K562 (cell line): Measurements from ENCODE around the gene HYAL3. TPM values are rescaled to one million over a fixed set of nuclear protein-coding genes. Genes with fewer than 3 reads are reported as not detected.

Experiments
- ATAC-seq: fragments of 200-7000 bp; cut with Tn5 transposase; 3 replicates; pipeline ENCODE4 v1.9.1; 2020; ENCODE audit warnings: moderate library complexity
- BruUV-seq: library from RNA; stranded (reverse); fragments of 400-500 nt; replicated peaks from 2 replicates; lab custom pipeline; 2021; lab: Mats Ljungman, UMichigan
- CTCF ChIA-PET: fragments of 300-600 bp; formaldehyde crosslinking; extraction: SDS; loops from one replicate; lab custom pipeline; 2021; ENCODE audit warnings: low intra/inter-chr PET ratio; lab: Yijun Ruan, JAX
- POLR2A ChIA-PET: fragments of 300-600, 350-650 bp; sonication (Branson Sonifier 250); formaldehyde crosslinking; extraction: SDS; loops from one replicate; lab custom pipeline; 2021; ENCODE audit warnings: antibody characterized with exemption, inconsistent platforms; lab: Yijun Ruan, JAX
- DNase-seq, 4 experiments: peaks; one replicate each; pipeline versions ENCODE4 v3.0.0 to v3.0.0-alpha.2; 2011 to 2018; ENCODE audit warnings: low spot score in 3 of 4, mixed read lengths in 3 of 4; ENCODE audit errors: extremely low read depth in 1 of 4
- FAIRE-seq: peaks from 2 replicates; lab custom pipeline; 2011; peaks lifted over from hg19 to GRCh38; lab: Jason Lieb, UNC
- H2AFZ ChIP-seq: 2 replicates; pipeline ENCODE4 v1.6.0; 2011; ENCODE audit warnings: low read depth, low read length, control low read depth, inconsistent platforms
- H3K27ac ChIP-seq: fragments of 200-600 bp; 3 replicates; pipeline ENCODE4 v1.8.0; 2011; ENCODE audit warnings: low read depth, mild to moderate bottlenecking, control low read depth, inconsistent platforms, low read length, moderate library complexity, mixed read lengths; ENCODE audit errors: extremely low read depth
- H3K27me3 ChIP-seq, 2 experiments: fragments of 300-600 bp in 1 of 2; 2 replicates in 1 of 2; 3 replicates in 1 of 2; pipeline versions ENCODE4 v1.6.0 to v1.8.0; 2011; ENCODE audit warnings: inconsistent platforms in 2 of 2, low read length in 2 of 2, mild to moderate bottlenecking in 1 of 2, mixed read lengths in 1 of 2, moderate library complexity in 1 of 2; ENCODE audit not compliant: control insufficient read depth in 2 of 2, insufficient read depth in 2 of 2
- H3K36me3 ChIP-seq: fragments of 300-600 bp; 3 replicates; pipeline ENCODE4 v1.8.0; 2011; ENCODE audit warnings: mild to moderate bottlenecking, low read length, inconsistent platforms; ENCODE audit not compliant: control insufficient read depth, insufficient read depth
- H3K4me1 ChIP-seq, 2 experiments: fragments of 200-600 bp in 1 of 2; replicated peaks in 1 of 2; 2 replicates in 1 of 2; 3 replicates in 1 of 2; pipeline versions ENCODE4 v1.5.1 to v1.8.0; 2011; ENCODE audit warnings: inconsistent platforms in 2 of 2, low read length in 2 of 2, mild to moderate bottlenecking in 1 of 2, mixed read lengths in 1 of 2, moderate library complexity in 1 of 2; ENCODE audit not compliant: control insufficient read depth in 2 of 2, insufficient read depth in 2 of 2
- H3K4me2 ChIP-seq: 2 replicates; pipeline ENCODE4 v1.6.1; 2011; ENCODE audit warnings: low read length, control low read depth, inconsistent platforms, mixed read lengths; ENCODE audit not compliant: insufficient read depth
- H3K4me3 ChIP-seq: fragments of 200-600 bp; sonication (generic), shearing (Covaris generic); 2 replicates; pipeline ENCODE4 v1.5.1; 2016; ENCODE audit warnings: control low read depth, inconsistent platforms
- H3K79me2 ChIP-seq: fragments of 200-600 bp; 3 replicates; pipeline ENCODE4 v1.8.0; 2011; ENCODE audit warnings: low read length, inconsistent platforms; ENCODE audit not compliant: control insufficient read depth, insufficient read depth
- H3K9ac ChIP-seq, 2 experiments: 2 replicates each; pipeline versions ENCODE4 v1.6.0 to v1.6.1; 2011; ENCODE audit warnings: low read depth in 2 of 2, low read length in 2 of 2, control low read depth in 1 of 2, inconsistent platforms in 1 of 2, mild to moderate bottlenecking in 1 of 2, mixed read lengths in 1 of 2; ENCODE audit not compliant: insufficient read depth in 1 of 2
- H3K9me1 ChIP-seq: one replicate; pipeline ENCODE4 v1.6.0; 2011; ENCODE audit warnings: inconsistent platforms, mild to moderate bottlenecking, low read length, moderate library complexity; ENCODE audit not compliant: control insufficient read depth, insufficient read depth
- H3K9me3 ChIP-seq: replicated peaks from 2 replicates; pipeline ENCODE4 v1.5.1; 2011; ENCODE audit warnings: low read depth, low read length, inconsistent platforms; ENCODE audit not compliant: control insufficient read depth, insufficient read depth
- H4K20me1 ChIP-seq: replicated peaks from 2 replicates; pipeline ENCODE4 v1.6.1; 2011; ENCODE audit warnings: low read length, inconsistent platforms, mixed read lengths; ENCODE audit not compliant: control insufficient read depth, insufficient read depth
- C11orf30 ChIP-seq: fragments of 450-650 bp; IDR thresholded peaks from 2 replicates; pipeline ENCODE4 v1.6.1; 2016; ENCODE audit warnings: low read depth, mild to moderate bottlenecking
- CBFA2T3 ChIP-seq: fragments of 450-650 bp; IDR thresholded peaks from 2 replicates; pipeline ENCODE4 v1.6.1; 2017
- MIER1 ChIP-seq: fragments of 450-650 bp; IDR thresholded peaks from 2 replicates; pipeline ENCODE4 v1.6.1; 2016; ENCODE audit warnings: antibody characterized with exemption, mild to moderate bottlenecking, low read depth
- NFE2 ChIP-seq: IDR thresholded peaks from 2 replicates; pipeline ENCODE4 v1.6.1; 2014; ENCODE audit warnings: antibody characterized with exemption, low read depth
- NUFIP1 ChIP-seq: fragments of 450-650 bp; IDR thresholded peaks from 2 replicates; pipeline ENCODE4 v1.6.1; 2018; ENCODE audit not compliant: partially characterized antibody
- SMC3 ChIP-seq: conservative IDR thresholded peaks from 2 replicates; pipeline ENCODE4 v1.6.1; 2011; ENCODE audit warnings: low read depth, low read length, improper control_type of control experiment; ENCODE audit not compliant: insufficient read depth
- THRAP3 ChIP-seq: fragments of 450-650 bp; IDR thresholded peaks from 2 replicates; pipeline ENCODE4 v1.6.1; 2016; ENCODE audit warnings: mild to moderate bottlenecking, inconsistent platforms, borderline replicate concordance
- ZFX ChIP-seq: sonication (generic); formaldehyde crosslinking; IDR thresholded peaks from 2 replicates; pipeline ENCODE4 v1.8.0; 2022; ENCODE audit warnings: mild to moderate bottlenecking, missing genetic modification reagents, moderate library complexity
- ZNF316 ChIP-seq: fragments of 450-650 bp; IDR thresholded peaks from 2 replicates; pipeline ENCODE4 v1.6.1; 2016
- WGBS: fragments of 100-300 bp; shearing (Covaris generic); methylation state at CpG from one replicate; pipeline ENCODE4 v1.1.6; 2016; ENCODE audit warnings: low coverage, mixed read lengths; ENCODE audit not compliant: insufficient coverage; ENCODE audit errors: missing lambda C conversion rate; 5-methylcytosine and 5-hydroxymethylcytosine counted together
- in situ Hi-C: fragments of 300-500 bp; cut with MboI; formaldehyde crosslinking; loops from 4 replicates; pipeline ENCODE4 v1.15.0; 2018; ENCODE audit warnings: inconsistent platforms, mixed read lengths
- intact Hi-C: fragments of 100-400 bp; cut with micrococcal nuclease; formaldehyde crosslinking; loops from 2 replicates; pipeline ENCODE4 v1.14.2; 2022
- polyA plus RNA-seq, 8 experiments: library from polyadenylated mRNA; depleted of rRNA in 4 of 8; stranded (reverse) in 5 of 8; unstranded in 3 of 8; fragments of >200 nt; fragmentation: Nextera tagmentation in 2 of 8; fragmentation: Illumina TruSeq in 1 of 8; extraction: Ambion mirVana in 2 of 8; extraction: Trizol in 1 of 8; gene quantifications; 2 replicates each; pipeline versions ENCODE4 v1.2.1 to v1.2.3, GENCODE V29; 2011 to 2014; ENCODE audit warnings: inconsistent platforms in 1 of 8, missing spikeins in 1 of 8
- total RNA-seq, 7 experiments: library from RNA; depleted of rRNA in 6 of 7; stranded (reverse); fragments of >200 nt in 6 of 7; fragmentation: Illumina TruSeq in 2 of 7; extraction: Trizol in 2 of 7; gene quantifications; 2 replicates each; pipeline versions ENCODE4 v1.2.1 to v1.2.3, GENCODE V29; 2011 to 2021; ENCODE audit warnings: low replicate concordance in 1 of 7
- TF ChIP-seq, protein P1 (sequence below), 3 experiments: IDR thresholded peaks in 2 of 3; conservative IDR thresholded peaks in 1 of 3; 2 replicates each; pipeline ENCODE4 v1.5.1; 2011 to 2012; ENCODE audit warnings: low read length in 3 of 3, mild to moderate bottlenecking in 3 of 3, control low read depth in 2 of 3, improper control_type of control experiment in 1 of 3, inconsistent platforms in 1 of 3, low read depth in 1 of 3, mixed read lengths in 1 of 3, moderate library complexity in 1 of 3; ENCODE audit not compliant: insufficient read depth in 2 of 3

The HYAL3 gene
- total and polyA plus RNA-seq, 9 of the 15 experiments (the other 6 are each of a cell fraction or from before 2014, with no cell fraction given): 0.38 to 9.1 (median 6.8) TPM

DNA sequence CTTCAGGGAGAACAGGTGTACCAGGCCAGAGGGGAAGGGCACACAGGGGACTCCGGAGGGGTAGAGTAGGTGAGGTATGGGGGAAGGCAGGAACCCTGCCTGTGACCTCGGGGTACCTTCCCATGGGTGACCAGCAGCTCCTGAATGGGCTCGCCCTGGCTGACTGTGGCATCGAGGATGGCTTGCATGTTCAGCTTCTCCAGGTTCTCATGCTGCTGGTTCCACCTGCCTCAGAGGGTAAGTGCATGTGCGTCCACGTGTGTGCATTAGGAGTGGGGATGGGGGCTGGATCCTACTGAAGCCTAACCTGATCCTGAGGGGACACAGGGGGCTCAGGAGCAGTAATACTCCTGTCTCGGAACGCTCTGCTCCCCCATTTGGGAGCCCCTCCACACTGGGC is 45.8 kb upstream of the HYAL3 start:
- 89% methylated on average over 6 of the region's 8 CpGs for WGBS
- Histone ChIP-seq H3K4me3 (no peak overlapping the region), H3K79me2 (peaks cover 19% of the 10 kb centered on the region), H3K27ac (no peak overlapping the region), H3K9me1 (peaks cover 3% of the 10 kb centered on the region), H3K9ac (peak overlapping the region in 1 of 2 experiments; percentile 70; a peak in 1 of 4 replicates), H3K27me3 (no peaks in the 10 kb centered on the region), H3K4me2 (no peak overlapping the region), H2AFZ (no peak overlapping the region), H3K9me3 (no peaks in the 10 kb centered on the region; the same call in 1 of the 2 replicates), H3K36me3 (peaks cover 19% of the 10 kb centered on the region; the same call in 2 of the 3 replicates), H4K20me1 (no peaks in the 10 kb centered on the region), H3K4me1 (peaks cover 18 to 54% of the 10 kb centered on the region in 2 experiments; a peak in 4 of 5 replicates)
- in situ Hi-C loops (no loop called here), intact Hi-C loops (loop anchor here (5.0 kb wide), 1 partner anchor 197 kb away; no protein-coding TSS in a partner anchor)
- no peak for TF ChIP-seq NUFIP1
- TF ChIP-seq MIER1: no peak
- CTCF ChIA-PET: interaction anchor here (0.7 kb wide), 1 partner anchor 231 kb away, joined by 3 read pairs; no protein-coding TSS in a partner anchor
- POLR2A ChIA-PET: interaction anchor here (0.6 to 0.7 kb wide), 2 partner anchors 116 to 255 kb away, joined by 3 read pairs; no protein-coding TSS in a partner anchor
- BruUV-seq: no TSS peak
- FAIRE-seq (no peak), DNase-seq (no peak), ATAC-seq (no peak)

DNA sequence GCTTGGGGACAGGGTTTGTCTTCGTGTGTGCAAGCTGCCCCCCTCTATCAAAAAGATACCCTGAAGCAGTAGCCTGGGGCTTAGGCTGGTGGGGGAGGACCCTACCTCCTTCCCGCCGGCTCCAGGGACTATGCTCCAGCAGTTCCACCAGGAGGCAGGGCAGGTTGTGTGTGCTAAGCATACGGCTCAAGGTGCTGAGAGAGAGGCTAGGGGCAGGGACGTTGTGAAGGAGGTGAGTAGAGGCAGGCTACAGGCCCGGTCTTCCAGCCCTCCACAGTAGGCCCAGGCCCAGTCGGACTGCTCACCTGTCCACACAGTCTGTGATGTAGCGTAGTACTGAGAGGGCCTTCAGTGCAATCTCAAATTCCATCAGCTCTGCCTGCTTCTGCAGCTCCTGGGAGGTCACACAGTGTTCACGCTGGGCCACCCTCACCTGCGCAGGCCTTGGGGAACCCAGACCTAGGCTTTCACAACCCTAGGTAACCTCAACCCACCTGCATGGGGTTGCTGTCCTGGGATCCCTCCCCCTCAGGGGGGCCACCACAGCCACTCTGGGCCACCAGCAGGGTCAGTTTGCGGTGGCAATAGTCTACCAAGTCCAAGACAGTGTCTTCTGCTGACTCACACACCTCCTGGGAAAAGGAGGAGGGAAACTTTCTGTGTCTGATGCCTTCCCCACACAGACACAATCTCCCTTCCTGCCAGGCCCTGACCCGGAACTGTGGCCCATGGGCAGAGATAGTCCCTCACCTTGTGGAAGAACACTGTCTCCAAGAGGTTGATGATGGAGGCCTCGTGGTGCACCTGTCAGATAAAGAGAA is 43.8 kb upstream of the HYAL3 start:
- Histone ChIP-seq H3K9me1 (peaks cover 3% of the 10 kb centered on the region), H3K36me3 (peaks cover 8% of the 10 kb centered on the region; the same call in 2 of the 3 replicates), H3K4me1 (peaks cover 24 to 50% of the 10 kb centered on the region in 2 experiments; a peak in 4 of 5 replicates), H3K4me3 (no peak overlapping the region), H3K4me2 (no peak overlapping the region; the same call in 1 of the 2 replicates), H3K9me3 (no peaks in the 10 kb centered on the region; the same call in 1 of the 2 replicates), H3K79me2 (peaks cover 28% of the 10 kb centered on the region), H2AFZ (no peak overlapping the region), H3K27ac (peak overlapping the region; percentile 39; the same call in 1 of the 3 replicates), H3K9ac (peak overlapping the region in 1 of 2 experiments; percentile 79; a peak in 2 of 4 replicates), H4K20me1 (no peaks in the 10 kb centered on the region), H3K27me3 (no peaks in the 10 kb centered on the region)
- WGBS: 18% methylated on average over 8 of the region's 13 CpGs
- no TSS peak for BruUV-seq
- CTCF ChIA-PET: no interaction called here
- intact Hi-C loops: no loop called here
- ATAC-seq: peak; percentile 37
- DNase-seq: no peak
- peak; percentile 48 for FAIRE-seq
- POLR2A ChIA-PET: interaction anchor here (0.6 to 1.7 kb wide), 2 partner anchors 12 to 15 kb away, joined by 3 to 5 read pairs; partner anchors contain the start of gene TUSC2
- in situ Hi-C loops: no loop called here
- TF ChIP-seq ZNF316 (peak; percentile 27; the same call in 1 of the 2 replicates), THRAP3 (no peak), C11orf30 (peak; percentile 60; the same call in 1 of the 2 replicates), ZFX (CRISPR knock-in tag) (no peak), NFE2 (peak; percentile 60), CBFA2T3 (peak; percentile 19; the same call in 1 of the 2 replicates), SMC3 (0 out of 2 replicates have a peak, but pooled peaks have one; percentile 11)
- TF ChIP-seq, protein P1, sequence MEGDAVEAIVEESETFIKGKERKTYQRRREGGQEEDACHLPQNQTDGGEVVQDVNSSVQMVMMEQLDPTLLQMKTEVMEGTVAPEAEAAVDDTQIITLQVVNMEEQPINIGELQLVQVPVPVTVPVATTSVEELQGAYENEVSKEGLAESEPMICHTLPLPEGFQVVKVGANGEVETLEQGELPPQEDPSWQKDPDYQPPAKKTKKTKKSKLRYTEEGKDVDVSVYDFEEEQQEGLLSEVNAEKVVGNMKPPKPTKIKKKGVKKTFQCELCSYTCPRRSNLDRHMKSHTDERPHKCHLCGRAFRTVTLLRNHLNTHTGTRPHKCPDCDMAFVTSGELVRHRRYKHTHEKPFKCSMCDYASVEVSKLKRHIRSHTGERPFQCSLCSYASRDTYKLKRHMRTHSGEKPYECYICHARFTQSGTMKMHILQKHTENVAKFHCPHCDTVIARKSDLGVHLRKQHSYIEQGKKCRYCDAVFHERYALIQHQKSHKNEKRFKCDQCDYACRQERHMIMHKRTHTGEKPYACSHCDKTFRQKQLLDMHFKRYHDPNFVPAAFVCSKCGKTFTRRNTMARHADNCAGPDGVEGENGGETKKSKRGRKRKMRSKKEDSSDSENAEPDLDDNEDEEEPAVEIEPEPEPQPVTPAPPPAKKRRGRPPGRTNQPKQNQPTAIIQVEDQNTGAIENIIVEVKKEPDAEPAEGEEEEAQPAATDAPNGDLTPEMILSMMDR (IDR thresholded peaks at IDR 0.05 in 2 of 3, conservative IDR thresholded peaks at IDR 0.05 in 1 of 3; ENCODE audit: insufficient read depth in 2 of 3, low read depth in 1 of 3, low read length in 3 of 3): peak; percentile 26 to 34 (median 32); a peak in 5 of 6 replicates
